ENCODE results near the gene MSL1. TPM values are rescaled to one million over a fixed set of nuclear protein-coding genes. Genes with fewer than 3 reads are reported as not detected.

Gene MSL1
- total and polyA plus RNA-seq, 2 of the 13 experiments (the other 11 are each of a cell fraction or from before 2014, with no cell fraction given): 63.8 to 88.5 TPM

DNA sequence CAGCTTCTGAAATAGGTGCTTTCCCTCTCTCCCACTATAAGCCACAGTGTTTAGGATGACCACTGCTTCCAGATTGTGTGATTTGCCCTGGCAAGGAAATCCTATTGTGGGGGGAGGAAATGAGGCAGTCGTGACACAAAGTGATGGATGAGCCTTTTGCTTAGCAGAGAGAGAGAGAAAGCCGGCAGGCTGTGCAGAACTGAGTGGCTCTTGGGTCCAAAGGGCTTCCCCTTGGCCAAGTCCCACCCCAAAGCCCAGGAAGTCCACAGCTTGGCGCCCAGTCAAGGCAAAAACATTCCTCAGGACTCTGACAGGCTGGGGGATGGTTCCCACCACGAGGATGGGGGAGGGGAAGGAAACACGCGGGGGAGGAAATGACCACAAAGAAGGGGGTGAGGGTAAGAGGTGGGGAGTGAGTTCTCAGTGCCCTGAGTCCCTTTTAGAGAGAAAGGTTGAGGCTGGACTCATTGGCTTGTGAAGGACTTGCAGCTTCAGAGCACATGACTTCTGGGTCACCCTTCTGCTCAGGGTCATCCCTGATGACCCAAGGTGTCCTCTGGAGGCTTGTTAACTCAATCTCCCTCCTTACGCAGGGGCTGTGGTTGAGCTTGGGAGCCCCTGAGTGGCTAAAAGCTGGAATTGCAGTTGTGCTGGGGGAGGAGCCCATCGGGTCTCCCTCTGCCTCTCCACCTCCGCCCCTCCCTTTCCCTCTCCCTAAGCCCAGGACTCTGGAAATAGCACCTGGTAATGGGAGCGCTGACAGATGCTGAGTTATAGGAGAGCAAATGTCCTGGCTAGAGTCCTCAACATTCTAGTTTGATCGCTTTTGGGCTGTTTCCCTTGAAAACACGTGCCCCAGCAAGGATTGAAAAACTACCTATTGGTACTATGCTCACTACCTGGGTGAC is 10.3 kb upstream of the MSL1 start (continued):
- TF ChIP-seq, protein P1, sequence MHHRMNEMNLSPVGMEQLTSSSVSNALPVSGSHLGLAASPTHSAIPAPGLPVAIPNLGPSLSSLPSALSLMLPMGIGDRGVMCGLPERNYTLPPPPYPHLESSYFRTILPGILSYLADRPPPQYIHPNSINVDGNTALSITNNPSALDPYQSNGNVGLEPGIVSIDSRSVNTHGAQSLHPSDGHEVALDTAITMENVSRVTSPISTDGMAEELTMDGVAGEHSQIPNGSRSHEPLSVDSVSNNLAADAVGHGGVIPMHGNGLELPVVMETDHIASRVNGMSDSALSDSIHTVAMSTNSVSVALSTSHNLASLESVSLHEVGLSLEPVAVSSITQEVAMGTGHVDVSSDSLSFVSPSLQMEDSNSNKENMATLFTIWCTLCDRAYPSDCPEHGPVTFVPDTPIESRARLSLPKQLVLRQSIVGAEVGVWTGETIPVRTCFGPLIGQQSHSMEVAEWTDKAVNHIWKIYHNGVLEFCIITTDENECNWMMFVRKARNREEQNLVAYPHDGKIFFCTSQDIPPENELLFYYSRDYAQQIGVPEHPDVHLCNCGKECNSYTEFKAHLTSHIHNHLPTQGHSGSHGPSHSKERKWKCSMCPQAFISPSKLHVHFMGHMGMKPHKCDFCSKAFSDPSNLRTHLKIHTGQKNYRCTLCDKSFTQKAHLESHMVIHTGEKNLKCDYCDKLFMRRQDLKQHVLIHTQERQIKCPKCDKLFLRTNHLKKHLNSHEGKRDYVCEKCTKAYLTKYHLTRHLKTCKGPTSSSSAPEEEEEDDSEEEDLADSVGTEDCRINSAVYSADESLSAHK (CRISPR knock-in tag; IDR thresholded peaks at IDR 0.05; ENCODE audit: borderline replicate concordance): no peak
- TF ChIP-seq HNRNPL (IDR thresholded peaks at IDR 0.05; ENCODE audit: low read depth, low read length) (no peak), NONO (IDR thresholded peaks at IDR 0.05) (no peak), NONO (CRISPR knock-in tag; conservative IDR thresholded peaks at IDR 0.05) (no peak), ZNF562 (CRISPR knock-in tag; IDR thresholded peaks at IDR 0.05; ENCODE audit: borderline replicate concordance) (no peak), NCOA1 (CRISPR knock-in tag; IDR thresholded peaks at IDR 0.05) (0 out of 2 replicates have a peak, but pooled peaks have one; percentile 45), ZNF605 (CRISPR knock-in tag; IDR thresholded peaks at IDR 0.05) (no peak; the same call in none of the 2 replicates), ZNF841 (CRISPR knock-in tag; IDR thresholded peaks at IDR 0.05; ENCODE audit: borderline replicate concordance) (no peak), ZFP91 (CRISPR knock-in tag; IDR thresholded peaks at IDR 0.05; ENCODE audit: borderline replicate concordance) (peak; percentile 90), CCDC6 (CRISPR knock-in tag; IDR thresholded peaks at IDR 0.05) (no peak), SPEN (CRISPR knock-in tag; IDR thresholded peaks at IDR 0.05; ENCODE audit: low read depth) (peak; percentile 31; the same call in 1 of the 2 replicates), KDM1A (CRISPR knock-in tag; IDR thresholded peaks at IDR 0.05) (no peak), ZMAT3 (CRISPR knock-in tag; conservative IDR thresholded peaks at IDR 0.05) (0 out of 2 replicates have a peak, but pooled peaks have one; percentile 65), YY1 (IDR thresholded peaks at IDR 0.05; ENCODE audit: insufficient read depth, insufficient replicate concordance, low read depth, low read length) (peak; percentile 41), NR2F2 (IDR thresholded peaks at IDR 0.05; ENCODE audit: borderline replicate concordance, low read depth) (0 out of 2 replicates have a peak, but pooled peaks have one; percentile 38), ZNF121 (CRISPR knock-in tag; IDR thresholded peaks at IDR 0.05) (no peak), KAT2B (IDR thresholded peaks at IDR 0.05; ENCODE audit: borderline replicate concordance, low read depth, low read length) (no peak), USF2 (IDR thresholded peaks at IDR 0.05; ENCODE audit: low read depth, low read length) (no peak), USF2 (CRISPR knock-in tag; IDR thresholded peaks at IDR 0.05; ENCODE audit: borderline replicate concordance) (no peak), ZNF383 (CRISPR knock-in tag; IDR thresholded peaks at IDR 0.05; ENCODE audit: borderline replicate concordance) (no peak), ZNF24 (IDR thresholded peaks at IDR 0.05) (no peak), JUND (CRISPR knock-in tag; IDR thresholded peaks at IDR 0.05) (no peak; the same call in 1 of the 2 replicates), ZNF17 (CRISPR knock-in tag; IDR thresholded peaks at IDR 0.05) (no peak), GTF3A (CRISPR knock-in tag; conservative IDR thresholded peaks at IDR 0.05) (no peak), ZNF251 (CRISPR knock-in tag; IDR thresholded peaks at IDR 0.05) (no peak)
